Thyroid gland (tissue), 4 donors: ENCODE measurements around the gene RREB1. TPM values are rescaled to one million over a fixed set of nuclear protein-coding genes. Genes with fewer than 3 reads are reported as not detected.

Experiments
- DNase-seq, 2 donors: peaks; one replicate each; pipeline ENCODE4 v3.0.0-alpha.2; 2019
- H3K27ac ChIP-seq, 3 donors: fragments of 200-600 bp; sonication (generic); 1 replicate in 2 of 3; 2 replicates in 1 of 3; pipeline ENCODE4 v1.5.1; 2016 to 2019; ENCODE audit warnings: mild to moderate bottlenecking in 1 of 3, moderate library complexity in 1 of 3
- H3K27me3 ChIP-seq: fragments of 200-600 bp; sonication (generic); one replicate; pipeline ENCODE4 v1.5.1; 2019
- H3K36me3 ChIP-seq, 2 donors: fragments of 200-600 bp; sonication (generic); one replicate each; pipeline ENCODE4 v1.5.1; 2016 to 2019
- H3K4me1 ChIP-seq, 2 donors: fragments of 200-600 bp; sonication (generic); one replicate each; pipeline ENCODE4 v1.5.1; 2017 to 2019
- H3K4me3 ChIP-seq, 3 donors: fragments of 200-600 bp; sonication (generic); replicated peaks in 1 of 3; 1 replicate in 2 of 3; 2 replicates in 1 of 3; pipeline ENCODE4 v1.5.1; 2016; ENCODE audit warnings: mild to moderate bottlenecking in 1 of 3
- H3K9me3 ChIP-seq: fragments of 200-600 bp; sonication (generic); one replicate; pipeline ENCODE4 v1.5.1; 2017
- CTCF ChIP-seq, 6 experiments: fragments of 200-600 bp in 3 of 6; fragments of 450-650 bp in 3 of 6; sonication (generic) in 3 of 6; IDR thresholded peaks; one replicate each; pipeline ENCODE4 v1.5.1; 2016 to 2019; ENCODE audit warnings: antibody characterized with exemption in 6 of 6, mild to moderate bottlenecking in 2 of 6, inconsistent platforms in 1 of 6, moderate library complexity in 1 of 6
- POLR2A ChIP-seq, 2 donors: fragments of 450-650 bp; IDR thresholded peaks; one replicate each; pipeline ENCODE4 v1.6.1; 2017; ENCODE audit warnings: antibody characterized with exemption in 2 of 2, mild to moderate bottlenecking in 2 of 2, moderate library complexity in 1 of 2
- WGBS, 2 donors: methylation state at CpG; one replicate each; pipeline ENCODE4 v1.1.5; 2017; 5-methylcytosine and 5-hydroxymethylcytosine counted together
- intact Hi-C: fragments of 100-400 bp; cut with DNase I; formaldehyde crosslinking; loops from one replicate; pipeline ENCODE4 v1.15.1; 2023
- total RNA-seq, 4 donors: library from RNA; depleted of rRNA; stranded (reverse); fragments of >200 nt; gene quantifications; one replicate each; pipeline ENCODE4 v1.2.3, GENCODE V29; 2016

RREB1 gene
- total RNA-seq, 4 donors from 2014 or later: 48.0 to 91.3 (median 57.1) TPM

- H3K27ac ChIP-seq: peak overlapping the region; percentile 8 to 97 (median 83)
- H3K36me3 ChIP-seq: no peaks in the 10 kb centered on the region
- H3K27me3 ChIP-seq: no peaks in the 10 kb centered on the region
- TF ChIP-seq CTCF (IDR thresholded peaks at IDR 0.05): no peak
- TF ChIP-seq POLR2A (IDR thresholded peaks at IDR 0.05): no peak
- peaks cover 50 to 60% of the 10 kb centered on the region in 2 donors for H3K4me1 ChIP-seq
- intact Hi-C loops: no loop called here
- H3K4me3 ChIP-seq: no peak overlapping the region
- DNase-seq: no peak
- WGBS, 2 donors: 87 to 88% methylated on average over 4 of the region's 4 CpGs
- no peaks in the 10 kb centered on the region for H3K9me3 ChIP-seq
These were observed 3.4 kb downstream of the RREB1 start for GRCh38 chr6:7111095-7111690.

- H3K36me3 ChIP-seq: no peaks in the 10 kb centered on the region
- no peaks in the 10 kb centered on the region for H3K9me3 ChIP-seq
- peaks cover 57 to 69% of the 10 kb centered on the region in 2 donors for H3K4me1 ChIP-seq
- TF ChIP-seq POLR2A (IDR thresholded peaks at IDR 0.05): no peak
- no peak for TF ChIP-seq CTCF (IDR thresholded peaks at IDR 0.05)
- peak overlapping the region; percentile 83 to 88 (median 84) for H3K27ac ChIP-seq
- no peaks in the 10 kb centered on the region for H3K27me3 ChIP-seq
- DNase-seq: no peak
- H3K4me3 ChIP-seq: no peak overlapping the region
- intact Hi-C loops: no loop called here
These were observed 4.4 kb downstream of the RREB1 start for GRCh38 chr6:7112171-7112570.

GRCh38 chr6:7112741-7113313 lies 5.1 kb downstream of the RREB1 start:
- Histone ChIP-seq H3K36me3 (no peaks in the 10 kb centered on the region), H3K27ac (peak overlapping the region; percentile 83 to 88 (median 84)), H3K27me3 (no peaks in the 10 kb centered on the region), H3K4me3 (no peak overlapping the region), H3K4me1 (peaks cover 57 to 69% of the 10 kb centered on the region in 2 donors), H3K9me3 (no peaks in the 10 kb centered on the region)
- no peak for TF ChIP-seq CTCF (IDR thresholded peaks at IDR 0.05)
- peak in 1 of 2 donors; percentile 83 for TF ChIP-seq POLR2A (IDR thresholded peaks at IDR 0.05)
- intact Hi-C loops: no loop called here
- DNase-seq: peak; percentile 75 to 79
- WGBS, 2 donors: 26 to 27% methylated on average over 15 of the region's 15 CpGs

GRCh38 chr6:7114744-7115458 lies 7.1 kb downstream of the RREB1 start:
- H3K4me3 ChIP-seq: no peak overlapping the region
- H3K27me3 ChIP-seq: no peaks in the 10 kb centered on the region
- H3K9me3 ChIP-seq: no peaks in the 10 kb centered on the region
- intact Hi-C loops: no loop called here
- H3K36me3 ChIP-seq: no peaks in the 10 kb centered on the region
- H3K27ac ChIP-seq: peak overlapping the region; percentile 83 to 88 (median 84)
- WGBS, 2 donors: 41 to 42% methylated on average over 9 of the region's 9 CpGs
- TF ChIP-seq POLR2A (IDR thresholded peaks at IDR 0.05): peak in 1 of 2 donors; percentile 14
- TF ChIP-seq CTCF (IDR thresholded peaks at IDR 0.05): no peak
- DNase-seq: peak; percentile 43 to 56
- peaks cover 53 to 65% of the 10 kb centered on the region in 2 donors for H3K4me1 ChIP-seq
